Thymus (tissue), 11 donors: ENCODE measurements around the gene SMIM13. TPM values are rescaled to one million over a fixed set of nuclear protein-coding genes. Genes with fewer than 3 reads are reported as not detected.
A peak's percentile ranks its signal among the peaks of the same experiment; 100 is the strongest.
"Not testable (repeated sequence)": the region's sequence is repeated elsewhere in the genome, so short reads cannot be mapped to it uniquely, and the experiment has no call there.

Source experiments
- DNase-seq, 9 donors: peaks; one replicate each; pipeline ENCODE4 v3.0.0-alpha.2; 2013; ENCODE audit warnings: low spot score in 9 of 9, low read depth in 6 of 9, missing footprints in 1 of 9
- H3K27ac ChIP-seq, 2 donors: one replicate each; pipeline ENCODE4 v1.5.1; 2013; ENCODE audit warnings: control low read depth in 1 of 2, low read depth in 1 of 2, low read length in 1 of 2, mild to moderate bottlenecking in 1 of 2, moderate library complexity in 1 of 2
- H3K27me3 ChIP-seq, 2 donors: one replicate each; pipeline ENCODE4 v1.5.1; 2013; ENCODE audit warnings: low read length in 1 of 2; ENCODE audit not compliant: control insufficient read depth in 2 of 2, insufficient read depth in 1 of 2
- H3K36me3 ChIP-seq, 2 donors: one replicate each; pipeline ENCODE4 v1.5.1; 2013; ENCODE audit warnings: low read length in 1 of 2, mild to moderate bottlenecking in 1 of 2, moderate library complexity in 1 of 2; ENCODE audit not compliant: control insufficient read depth in 2 of 2, insufficient read depth in 2 of 2
- H3K4me1 ChIP-seq, 2 donors: one replicate each; pipeline ENCODE4 v1.5.1; 2013; ENCODE audit warnings: low read length in 2 of 2; ENCODE audit not compliant: control insufficient read depth in 2 of 2, insufficient read depth in 2 of 2
- H3K4me3 ChIP-seq, 2 donors: one replicate each; pipeline ENCODE4 v1.5.1; 2013; ENCODE audit warnings: low read length in 2 of 2, control low read depth in 1 of 2, mild to moderate bottlenecking in 1 of 2
- H3K9me3 ChIP-seq, 2 donors: one replicate each; pipeline ENCODE4 v1.5.1; 2013; ENCODE audit warnings: low read length in 1 of 2, mild to moderate bottlenecking in 1 of 2; ENCODE audit not compliant: control insufficient read depth in 2 of 2, insufficient read depth in 1 of 2
- WGBS: extraction: QIAGEN DNeasy Blood & Tissue Kit; methylation state at CpG from one replicate; pipeline ENCODE4 v1.1.7; 2013; 5-methylcytosine and 5-hydroxymethylcytosine counted together
- polyA plus RNA-seq: library from polyadenylated mRNA; stranded (reverse); fragments of 200-250 nt; gene quantifications from one replicate; pipeline ENCODE4 v1.2.3, GENCODE V29; 2013
- total RNA-seq: library from RNA; stranded (reverse); fragments of 120-200 nt; gene quantifications from one replicate; pipeline ENCODE4 v1.2.4, GENCODE V29; 2013
- donor health status: healthy.

SMIM13 gene
- total and polyA plus RNA-seq, 2 donors = 4.5 to 4.8 TPM

DNA sequence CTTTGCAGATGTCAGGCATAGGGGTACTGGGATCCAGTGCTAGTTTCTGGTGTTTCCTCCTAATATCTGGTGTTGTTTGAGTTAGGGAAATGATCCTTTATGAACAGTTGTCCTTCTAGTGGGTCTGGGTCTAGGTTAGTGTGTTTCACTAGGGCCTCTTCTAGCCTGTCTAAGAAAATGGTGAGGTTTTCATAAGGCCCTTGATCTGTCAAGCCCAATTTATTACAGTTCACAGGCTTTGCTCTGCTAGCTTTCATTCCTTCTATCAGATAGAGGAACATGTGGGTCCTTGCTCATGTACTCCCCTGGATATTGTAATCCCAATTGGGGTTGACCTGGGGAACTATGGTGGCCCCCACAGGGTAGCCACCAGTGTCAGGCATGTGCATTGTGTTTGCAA, 15.1 kb downstream of the SMIM13 start:
- DNase-seq = no peak
- Histone ChIP-seq H3K27ac (no peak overlapping the region), H3K27me3 (no peaks in the 10 kb centered on the region), H3K9me3 (peaks cover 0 to 3% of the 10 kb centered on the region in 2 donors), H3K4me1 (peaks cover 7 to 14% of the 10 kb centered on the region in 2 donors), H3K4me3 (no peak overlapping the region), H3K36me3 (no peaks in the 10 kb centered on the region)

DNA sequence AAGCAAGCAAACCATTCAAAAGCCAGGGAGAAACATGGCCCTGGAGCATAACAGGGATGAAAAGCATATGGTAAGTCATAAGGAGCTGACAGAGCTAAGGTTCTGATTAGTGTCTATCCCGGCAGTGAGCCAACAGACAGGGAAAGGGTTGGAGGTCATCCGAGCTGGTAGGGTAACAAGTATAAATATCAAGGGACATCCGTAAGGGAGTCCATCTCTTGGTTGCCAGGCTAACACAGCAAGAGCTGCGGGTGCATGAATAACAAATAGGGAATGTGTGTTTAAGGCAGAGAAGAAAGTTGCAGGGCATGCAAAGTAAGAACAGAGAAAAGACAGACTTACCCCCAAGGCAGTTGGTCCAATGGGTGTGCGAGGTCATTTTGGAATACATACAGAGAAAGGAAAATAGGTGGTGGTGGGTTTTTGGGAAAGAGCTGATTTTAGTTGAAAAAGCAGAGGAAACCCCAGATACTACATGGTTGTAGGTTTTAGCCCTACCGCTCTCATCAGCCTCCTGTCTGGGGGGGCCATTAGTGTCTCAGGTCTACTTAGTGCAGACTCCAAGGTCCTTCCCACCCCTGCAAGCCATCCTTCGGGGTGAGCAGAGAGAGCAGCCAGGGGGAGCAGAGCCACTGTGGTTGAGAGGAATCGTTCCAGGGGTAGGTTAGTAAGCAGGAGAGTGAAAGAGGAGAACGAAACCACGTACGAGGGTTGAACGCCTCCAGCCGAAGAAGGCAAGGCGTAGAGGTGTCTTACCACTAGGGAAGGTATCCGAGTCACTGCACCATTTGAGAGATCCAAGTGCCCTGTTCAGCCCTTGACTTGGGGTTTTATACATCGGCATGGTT, 17.5 kb downstream of the SMIM13 start, which contains the start of gene ERVFRD-1:
TSS of gene ERVFRD-1 (minus strand) at position 805 of the 848 bp plus-strand sequence. CDS start 6,415 bp downstream, outside the sequence.
- Histone ChIP-seq H3K4me1 (peaks cover 7 to 14% of the 10 kb centered on the region in 2 donors), H3K4me3 (peak within 1 kb of the TSS in 1 of 2 donors; percentile 29), H3K27ac (peak within 1 kb of the TSS; percentile 42 to 71), H3K36me3 (no peaks in the 10 kb centered on the region), H3K27me3 (no peaks in the 10 kb centered on the region), H3K9me3 (peaks cover 0 to 3% of the 10 kb centered on the region in 2 donors)
- DNase-seq = peak in 2 of 9 donors; percentile 32 to 49
- WGBS = 76% methylated on average over 16 of the region's 16 CpGs

DNA sequence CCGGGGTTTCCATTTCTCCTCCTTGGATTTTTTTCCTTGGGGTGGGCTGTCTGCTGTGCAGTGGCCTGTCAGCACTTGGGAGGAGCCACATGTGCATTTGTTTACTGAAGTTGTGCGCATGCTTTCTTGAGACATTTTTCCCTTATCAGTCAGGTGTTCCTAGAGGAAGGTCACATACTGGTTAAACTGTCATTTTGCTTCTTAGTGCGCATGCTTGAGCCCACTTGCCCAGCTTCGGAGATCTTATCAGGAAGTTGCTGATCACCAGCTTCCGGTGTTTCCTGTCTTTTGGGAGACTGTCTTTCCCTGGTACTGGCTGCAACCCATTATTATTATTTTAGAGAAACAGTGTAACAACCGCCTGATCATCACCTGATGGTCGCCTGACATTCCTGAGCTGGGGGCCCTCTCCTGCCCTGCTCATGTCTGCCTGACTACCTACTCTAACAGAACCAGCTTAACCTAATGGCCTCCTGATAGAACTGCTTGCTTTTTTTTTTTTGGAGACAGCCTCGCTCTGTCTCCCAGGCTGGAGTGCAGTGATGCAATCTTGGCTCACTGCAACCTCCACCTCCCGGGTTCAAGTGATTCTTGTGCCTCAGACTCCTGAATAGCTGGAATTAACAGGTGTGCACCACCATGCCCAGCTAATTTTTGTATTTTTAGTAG, 18.3 kb downstream of the SMIM13 start:
- WGBS = 50% methylated on average over 9 of the region's 9 CpGs
- Histone ChIP-seq H3K4me1 (peaks cover 7 to 14% of the 10 kb centered on the region in 2 donors), H3K27me3 (no peaks in the 10 kb centered on the region), H3K27ac (peak overlapping the region in 1 of 2 donors; percentile 71), H3K36me3 (no peaks in the 10 kb centered on the region), H3K4me3 (peak overlapping the region in 1 of 2 donors; percentile 29), H3K9me3 (peaks cover 0 to 3% of the 10 kb centered on the region in 2 donors)
- peak in 6 of 9 donors; percentile 21 to 68 (median 42) for DNase-seq

DNA sequence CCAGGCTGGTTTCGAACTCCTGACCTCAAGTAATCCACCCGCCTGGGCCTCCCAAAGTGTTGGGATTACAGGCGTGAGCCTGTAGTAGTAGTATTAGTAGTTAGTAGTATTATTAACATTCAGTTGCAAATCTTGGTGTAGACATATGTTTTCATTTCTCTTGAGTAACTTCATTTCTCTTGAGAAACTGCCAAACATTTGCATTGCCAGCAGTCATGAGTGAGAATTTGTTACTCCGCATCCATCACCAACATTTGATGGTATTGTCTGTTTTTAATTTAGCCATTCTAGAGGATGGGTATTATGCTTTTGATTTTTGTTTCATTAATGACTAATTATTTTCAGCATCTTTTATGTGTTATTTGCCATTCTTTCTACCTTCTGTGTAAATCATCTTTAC, 19.4 kb downstream of the SMIM13 start:
- Histone ChIP-seq H3K27ac (no peak overlapping the region), H3K27me3 (no peaks in the 10 kb centered on the region), H3K36me3 (no peaks in the 10 kb centered on the region), H3K9me3 (peaks cover 0 to 3% of the 10 kb centered on the region in 2 donors), H3K4me1 (peaks cover 7 to 14% of the 10 kb centered on the region in 2 donors), H3K4me3 (no peak overlapping the region)
- no peak for DNase-seq
- 95% methylated on average over 4 of the region's 4 CpGs for WGBS

DNA sequence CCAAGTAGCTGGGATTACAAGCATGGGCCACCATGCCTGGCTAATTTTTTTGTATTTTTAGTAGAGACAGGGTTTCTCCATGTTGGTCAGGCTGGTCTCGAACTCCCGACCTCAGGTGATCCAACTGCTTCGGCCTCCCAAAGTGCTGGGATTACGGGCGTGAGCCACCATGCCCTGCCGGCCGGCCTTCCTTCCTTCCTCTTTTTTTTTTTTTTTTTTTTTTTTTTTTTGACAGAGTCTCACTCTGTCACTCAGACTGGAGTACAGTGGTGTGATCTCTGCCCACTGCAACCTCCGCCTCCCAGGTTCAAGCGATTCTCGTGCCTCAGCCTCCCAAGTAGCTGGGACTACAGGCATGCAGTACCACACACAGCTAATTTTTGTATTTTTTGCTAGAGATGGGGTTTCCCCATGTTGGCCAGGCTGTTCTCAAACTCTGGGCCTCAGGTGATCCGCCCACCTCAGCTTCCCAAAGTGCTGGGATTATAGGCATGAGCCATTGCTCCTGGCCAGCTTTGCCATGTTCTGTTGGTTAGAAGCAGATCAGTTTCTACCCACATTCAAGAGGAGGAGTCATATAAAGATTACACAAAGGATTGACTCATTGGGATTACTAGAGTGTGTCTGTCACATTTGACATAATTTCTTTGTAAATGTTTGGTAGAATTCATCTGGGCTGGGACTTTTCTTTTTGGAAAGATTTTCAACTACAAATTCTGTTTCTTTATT, 22.3 kb downstream of the SMIM13 start:
- not testable (repeated sequence) for H3K4me3 ChIP-seq, H3K27me3 ChIP-seq, H3K27ac ChIP-seq, H3K9me3 ChIP-seq, H3K36me3 ChIP-seq, DNase-seq
- WGBS = 86% methylated on average over 11 of the region's 11 CpGs
- peaks cover 7 to 14% of the 10 kb centered on the region in 2 donors for H3K4me1 ChIP-seq

DNA sequence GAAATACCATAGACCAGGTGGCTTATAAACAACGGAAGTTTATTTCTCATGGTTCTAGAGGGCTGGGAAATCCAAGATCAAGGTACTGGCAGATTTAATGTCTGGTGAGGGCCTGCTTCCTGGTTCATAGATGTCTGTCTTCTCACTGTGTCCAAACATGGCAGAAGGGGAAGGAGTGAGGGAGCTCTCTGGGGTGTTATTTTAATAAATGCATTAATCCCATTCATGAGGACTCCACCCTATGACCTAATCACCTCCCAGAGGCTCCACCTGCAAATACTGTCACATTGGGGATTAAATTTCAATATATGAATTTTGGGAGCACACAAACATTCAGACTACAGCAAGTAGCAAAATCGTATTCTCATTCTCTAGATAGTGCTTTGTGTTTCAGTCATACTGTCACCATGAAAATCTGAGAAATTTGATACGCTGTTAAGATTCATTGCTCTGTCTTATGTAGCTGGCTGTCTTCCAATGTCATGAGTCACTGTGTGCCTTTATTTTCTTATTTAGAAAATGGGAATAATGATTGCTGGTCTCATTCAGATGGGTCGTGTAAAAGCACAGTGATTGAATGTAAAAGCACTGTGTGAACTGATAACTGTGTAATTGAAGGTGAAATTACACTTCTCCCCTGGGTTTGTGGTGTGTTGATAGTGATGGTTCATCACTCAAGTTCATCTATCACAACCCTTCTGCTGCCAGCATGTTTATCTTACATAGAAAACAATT, 26.8 kb downstream of the SMIM13 start:
- no peak for DNase-seq
- Histone ChIP-seq H3K4me1 (peaks cover 0 to 5% of the 10 kb centered on the region in 2 donors), H3K27me3 (no peaks in the 10 kb centered on the region), H3K9me3 (no peaks in the 10 kb centered on the region), H3K4me3 (no peak overlapping the region), H3K36me3 (no peaks in the 10 kb centered on the region), H3K27ac (no peak overlapping the region)
- 95% methylated on average over 4 of the region's 4 CpGs for WGBS

DNA sequence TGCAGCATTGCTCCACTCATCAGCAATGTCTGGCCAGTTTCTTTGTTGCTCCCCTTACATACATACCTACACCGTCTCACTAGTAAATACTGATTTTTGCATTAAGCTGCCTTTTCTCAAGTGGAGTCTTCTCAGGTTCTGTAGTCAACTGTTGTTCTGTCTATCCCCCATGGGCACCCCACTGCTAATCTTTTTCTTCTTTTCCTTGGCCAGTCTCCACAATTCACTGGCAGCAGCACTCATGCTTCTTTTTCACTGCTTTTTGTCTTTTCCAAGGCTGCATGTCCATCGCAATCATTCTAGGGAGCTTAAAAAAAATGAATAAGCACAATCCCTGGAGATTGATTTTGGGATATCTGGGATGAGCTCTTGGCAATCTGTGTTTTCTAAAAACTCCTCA, 28.2 kb downstream of the SMIM13 start:
- no peak overlapping the region for H3K4me3 ChIP-seq
- no peak overlapping the region for H3K27ac ChIP-seq
- no peaks in the 10 kb centered on the region for H3K36me3 ChIP-seq
- H3K27me3 ChIP-seq = no peaks in the 10 kb centered on the region
- 97% methylated on average over 2 of the region's 2 CpGs for WGBS
- H3K9me3 ChIP-seq = no peaks in the 10 kb centered on the region
- no peak for DNase-seq
- H3K4me1 ChIP-seq = peaks cover 0 to 5% of the 10 kb centered on the region in 2 donors

DNA sequence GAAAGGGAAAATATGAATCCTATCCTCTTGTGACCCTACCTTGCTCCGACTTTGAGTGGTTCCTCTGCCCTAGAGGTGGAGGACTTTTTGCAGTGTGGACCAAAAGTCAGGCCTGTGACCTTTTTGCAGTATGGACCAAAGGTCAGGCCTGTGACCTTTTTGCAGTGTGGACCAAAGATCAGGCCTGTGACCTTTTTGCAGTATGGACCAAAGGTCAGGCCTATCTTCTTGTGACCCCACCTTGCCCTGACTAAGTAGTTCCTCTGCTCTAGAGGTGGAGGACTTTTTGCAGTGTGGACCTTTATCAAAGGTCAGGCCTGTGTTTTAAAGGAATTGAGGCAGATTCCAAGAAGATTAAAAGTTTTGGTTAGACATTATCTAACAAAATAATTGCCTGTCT, 28.7 kb downstream of the SMIM13 start:
- 96% methylated on average over 1 of the region's 1 CpG for WGBS
- Histone ChIP-seq H3K4me1 (peaks cover 0 to 5% of the 10 kb centered on the region in 2 donors), H3K9me3 (no peaks in the 10 kb centered on the region), H3K27me3 (no peaks in the 10 kb centered on the region), H3K27ac (no peak overlapping the region), H3K4me3 (no peak overlapping the region), H3K36me3 (no peaks in the 10 kb centered on the region)
- no peak for DNase-seq
